Caco-2 (cell line): ENCODE measurements around the gene PROKR1. TPM values are rescaled to one million over a fixed set of nuclear protein-coding genes. Genes with fewer than 3 reads are reported as not detected.

Experiments
- BruUV-seq: library from RNA; stranded (reverse); fragments of 400-500 nt; replicated peaks from 2 replicates; lab custom pipeline; 2021; lab: Mats Ljungman, UMichigan
- CTCF ChIA-PET: fragments of 300-600 bp; sonication (Branson Sonifier 250); formaldehyde crosslinking; loops from one replicate; lab custom pipeline; 2022; ENCODE audit warnings: antibody characterized with exemption; lab: Charles Lee
- POLR2A ChIA-PET: fragments of 300-600 bp; sonication (Branson Sonifier 250); formaldehyde crosslinking; loops from one replicate; lab custom pipeline; 2022; ENCODE audit warnings: antibody characterized with exemption; lab: Charles Lee
- DNase-seq, 2 experiments: peaks; one replicate each; pipeline versions ENCODE4 v3.0.0 to v3.0.0-alpha.2; 2020 to 2022
- H3K27me3 ChIP-seq: replicated peaks from 2 replicates; pipeline ENCODE4 v1.6.0; 2011; ENCODE audit warnings: low read length; ENCODE audit not compliant: control insufficient read depth, insufficient read depth
- H3K36me3 ChIP-seq: 2 replicates; pipeline ENCODE4 v1.5.1; 2011; ENCODE audit warnings: low read length; ENCODE audit not compliant: control insufficient read depth, insufficient read depth
- H3K4me1 ChIP-seq: fragments of 250-450 bp; sonication (Bioruptor Pico); 2 replicates; pipeline ENCODE4 v1.5.1; 2020; ENCODE audit warnings: mild to moderate bottlenecking
- H3K4me3 ChIP-seq: 2 replicates; pipeline ENCODE4 v1.5.1; 2011; ENCODE audit warnings: low read depth, mild to moderate bottlenecking, control low read depth, low read length
- H3K9me3 ChIP-seq: fragments of 250-450 bp; sonication (Bioruptor Pico); 2 replicates; pipeline ENCODE4 v1.5.1; 2020; ENCODE audit warnings: mild to moderate bottlenecking, moderate library complexity
- H3K27ac Mint-ChIP-seq: one replicate; pipeline ENCODE4 v1.8.0; 2022; ENCODE audit warnings: mixed read lengths; ENCODE audit not compliant: unreplicated experiment
- H3K27me3 Mint-ChIP-seq: one replicate; pipeline ENCODE4 v1.8.0; 2022; ENCODE audit warnings: mixed read lengths; ENCODE audit not compliant: insufficient read depth, unreplicated experiment
- H3K36me3 Mint-ChIP-seq: one replicate; pipeline ENCODE4 v1.8.0; 2022; ENCODE audit warnings: mild to moderate bottlenecking, mixed read lengths; ENCODE audit not compliant: insufficient read depth, unreplicated experiment
- H3K4me1 Mint-ChIP-seq: one replicate; pipeline ENCODE4 v1.8.0; 2022; ENCODE audit warnings: low read depth, mixed read lengths; ENCODE audit not compliant: unreplicated experiment
- H3K4me3 Mint-ChIP-seq: one replicate; pipeline ENCODE4 v1.8.0; 2022; ENCODE audit warnings: mild to moderate bottlenecking, moderate library complexity, mixed read lengths; ENCODE audit not compliant: unreplicated experiment
- H3K9me3 Mint-ChIP-seq: one replicate; pipeline ENCODE4 v1.8.0; 2022; ENCODE audit warnings: mixed read lengths; ENCODE audit not compliant: unreplicated experiment
- intact Hi-C: fragments of 100-400 bp; cut with micrococcal nuclease; formaldehyde crosslinking; loops from one replicate; pipeline ENCODE4 v1.10.0; 2022; ENCODE audit not compliant: unreplicated experiment
- total RNA-seq: library from RNA; stranded (reverse); gene quantifications from 2 replicates; pipeline ENCODE4 v1.2.3, GENCODE V29; 2022
- TF ChIP-seq, protein P1 (sequence below), 2 experiments: fragments of 200-600 bp in 1 of 2; IDR thresholded peaks; 1 replicate in 1 of 2; 2 replicates in 1 of 2; pipeline versions ENCODE4 v1.5.1 to v1.8.0; 2011 to 2022; ENCODE audit warnings: antibody characterized with exemption in 1 of 2, control low read depth in 1 of 2, inconsistent platforms in 1 of 2, low read depth in 1 of 2, low read length in 1 of 2, mild to moderate bottlenecking in 1 of 2, moderate library complexity in 1 of 2; ENCODE audit not compliant: insufficient read depth in 1 of 2, severe bottlenecking in 1 of 2, unreplicated experiment in 1 of 2

PROKR1 gene
- total RNA-seq, 1 experiment from 2014 or later, result 0.09 TPM

GRCh38 chr2:68604077-68604476, 39.3 kb upstream of the PROKR1 start:
- H3K9me3 ChIP-seq, result peaks cover 13% of the 10 kb centered on the region; the same call in 1 of the 2 replicates
- no TSS peak for BruUV-seq
- ChIA-PET POLR2A (no interaction called here), CTCF (no interaction called here)
- no peak overlapping the region for H3K4me3 ChIP-seq
- DNase-seq, result no peak
- H3K27ac Mint-ChIP-seq, result no peak overlapping the region
- H3K4me1 Mint-ChIP-seq, result no peaks in the 10 kb centered on the region
- H3K4me3 Mint-ChIP-seq, result no peak overlapping the region
- intact Hi-C loops, result no loop called here
- peaks cover 3% of the 10 kb centered on the region for H3K27me3 Mint-ChIP-seq
- TF ChIP-seq, protein P1, sequence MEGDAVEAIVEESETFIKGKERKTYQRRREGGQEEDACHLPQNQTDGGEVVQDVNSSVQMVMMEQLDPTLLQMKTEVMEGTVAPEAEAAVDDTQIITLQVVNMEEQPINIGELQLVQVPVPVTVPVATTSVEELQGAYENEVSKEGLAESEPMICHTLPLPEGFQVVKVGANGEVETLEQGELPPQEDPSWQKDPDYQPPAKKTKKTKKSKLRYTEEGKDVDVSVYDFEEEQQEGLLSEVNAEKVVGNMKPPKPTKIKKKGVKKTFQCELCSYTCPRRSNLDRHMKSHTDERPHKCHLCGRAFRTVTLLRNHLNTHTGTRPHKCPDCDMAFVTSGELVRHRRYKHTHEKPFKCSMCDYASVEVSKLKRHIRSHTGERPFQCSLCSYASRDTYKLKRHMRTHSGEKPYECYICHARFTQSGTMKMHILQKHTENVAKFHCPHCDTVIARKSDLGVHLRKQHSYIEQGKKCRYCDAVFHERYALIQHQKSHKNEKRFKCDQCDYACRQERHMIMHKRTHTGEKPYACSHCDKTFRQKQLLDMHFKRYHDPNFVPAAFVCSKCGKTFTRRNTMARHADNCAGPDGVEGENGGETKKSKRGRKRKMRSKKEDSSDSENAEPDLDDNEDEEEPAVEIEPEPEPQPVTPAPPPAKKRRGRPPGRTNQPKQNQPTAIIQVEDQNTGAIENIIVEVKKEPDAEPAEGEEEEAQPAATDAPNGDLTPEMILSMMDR (IDR thresholded peaks at IDR 0.05; ENCODE audit: insufficient read depth in 1 of 2, low read depth in 1 of 2, low read length in 1 of 2, severe bottlenecking in 1 of 2, unreplicated experiment in 1 of 2), result no peak
- 0 out of 2 replicates have a peak, but pooled peaks cover 5% of the 10 kb centered on the region for H3K4me1 ChIP-seq
- no peaks in the 10 kb centered on the region for H3K9me3 Mint-ChIP-seq
- H3K27me3 ChIP-seq, result no peaks in the 10 kb centered on the region
- H3K36me3 Mint-ChIP-seq, result no peaks in the 10 kb centered on the region
- H3K36me3 ChIP-seq, result no peaks in the 10 kb centered on the region

DNA sequence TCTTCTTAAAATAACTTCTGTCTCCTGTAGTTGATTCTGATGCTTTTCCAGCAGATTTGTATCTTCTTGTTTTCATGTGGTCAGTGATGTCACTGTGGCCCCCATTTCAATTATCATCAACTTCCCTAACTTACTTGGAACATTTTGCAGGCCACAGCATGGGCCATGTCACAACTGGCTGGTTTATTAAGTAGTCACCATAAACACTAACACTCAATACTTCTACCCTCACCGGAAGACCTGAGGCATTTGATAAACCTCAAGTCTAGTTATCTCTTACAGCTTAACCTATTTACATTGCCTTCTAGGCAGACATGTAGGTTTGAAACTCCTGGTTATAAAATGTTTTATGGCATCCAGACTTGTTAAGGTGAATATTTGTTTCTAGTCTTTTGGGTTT, 37.4 kb upstream of the PROKR1 start:
- TF ChIP-seq, protein P1 (IDR thresholded peaks at IDR 0.05; ENCODE audit: insufficient read depth in 1 of 2, low read depth in 1 of 2, low read length in 1 of 2, severe bottlenecking in 1 of 2, unreplicated experiment in 1 of 2), result no peak
- ChIA-PET CTCF (interaction anchor here (1.0 kb wide), 1 partner anchor 10 kb away, joined by 6 read pairs; no protein-coding TSS in a partner anchor), POLR2A (no interaction called here)
- no peaks in the 10 kb centered on the region for H3K36me3 Mint-ChIP-seq
- H3K4me1 Mint-ChIP-seq, result no peaks in the 10 kb centered on the region
- DNase-seq, result no peak
- no TSS peak for BruUV-seq
- Histone ChIP-seq H3K4me1 (0 out of 2 replicates have a peak, but pooled peaks cover 5% of the 10 kb centered on the region), H3K27me3 (no peaks in the 10 kb centered on the region), H3K36me3 (no peaks in the 10 kb centered on the region), H3K9me3 (peaks cover 13% of the 10 kb centered on the region; the same call in 1 of the 2 replicates), H3K4me3 (no peak overlapping the region)
- H3K4me3 Mint-ChIP-seq, result no peak overlapping the region
- peaks cover 3% of the 10 kb centered on the region for H3K27me3 Mint-ChIP-seq
- H3K9me3 Mint-ChIP-seq, result peaks cover 10% of the 10 kb centered on the region
- intact Hi-C loops, result no loop called here
- H3K27ac Mint-ChIP-seq, result no peak overlapping the region

GRCh38 chr2:68606759-68607158, 36.6 kb upstream of the PROKR1 start:
- peaks cover 3% of the 10 kb centered on the region for H3K27me3 Mint-ChIP-seq
- no peaks in the 10 kb centered on the region for H3K36me3 Mint-ChIP-seq
- no peaks in the 10 kb centered on the region for H3K27me3 ChIP-seq
- 0 out of 2 replicates have a peak, but pooled peaks cover 5% of the 10 kb centered on the region for H3K4me1 ChIP-seq
- H3K9me3 Mint-ChIP-seq, result peaks cover 10% of the 10 kb centered on the region
- intact Hi-C loops, result no loop called here
- TF ChIP-seq, protein P1 (IDR thresholded peaks at IDR 0.05; ENCODE audit: insufficient read depth in 1 of 2, low read depth in 1 of 2, low read length in 1 of 2, severe bottlenecking in 1 of 2, unreplicated experiment in 1 of 2), result no peak
- BruUV-seq, result no TSS peak
- ChIA-PET CTCF (no interaction called here), POLR2A (no interaction called here)
- no peak overlapping the region for H3K27ac Mint-ChIP-seq
- no peaks in the 10 kb centered on the region for H3K4me1 Mint-ChIP-seq
- H3K4me3 Mint-ChIP-seq, result no peak overlapping the region
- DNase-seq, result no peak
- peaks cover 6% of the 10 kb centered on the region; the same call in 1 of the 2 replicates for H3K9me3 ChIP-seq
- no peak overlapping the region for H3K4me3 ChIP-seq
- no peaks in the 10 kb centered on the region for H3K36me3 ChIP-seq
